H7 (cell line): ENCODE results near the gene CREB3L1. TPM values are rescaled to one million over a fixed set of nuclear protein-coding genes. Genes with fewer than 3 reads are reported as not detected.

Experiments
- DNase-seq: peaks from one replicate; pipeline ENCODE4 v3.0.0; 2012
- H3K27me3 ChIP-seq: 2 replicates; pipeline ENCODE4 v1.6.0; 2011; ENCODE audit warnings: mild to moderate bottlenecking, low read length; ENCODE audit not compliant: control insufficient read depth, insufficient read depth
- H3K36me3 ChIP-seq: replicated peaks from 2 replicates; pipeline ENCODE4 v1.5.1; 2011; ENCODE audit warnings: low read length; ENCODE audit not compliant: control insufficient read depth, insufficient read depth
- H3K4me3 ChIP-seq: 2 replicates; pipeline ENCODE4 v1.5.1; 2011; ENCODE audit warnings: low read depth, mild to moderate bottlenecking, control low read depth, low read length, moderate library complexity; ENCODE audit not compliant: insufficient read depth
- total RNA-seq: library from RNA; depleted of rRNA; stranded (reverse); fragments of >200 nt; shearing (Covaris generic); gene quantifications from 2 replicates; pipeline ENCODE4 v1.2.3, GENCODE V29; 2014

Gene CREB3L1
- total RNA-seq, 1 experiment from 2014 or later = 1.6 TPM

DNA sequence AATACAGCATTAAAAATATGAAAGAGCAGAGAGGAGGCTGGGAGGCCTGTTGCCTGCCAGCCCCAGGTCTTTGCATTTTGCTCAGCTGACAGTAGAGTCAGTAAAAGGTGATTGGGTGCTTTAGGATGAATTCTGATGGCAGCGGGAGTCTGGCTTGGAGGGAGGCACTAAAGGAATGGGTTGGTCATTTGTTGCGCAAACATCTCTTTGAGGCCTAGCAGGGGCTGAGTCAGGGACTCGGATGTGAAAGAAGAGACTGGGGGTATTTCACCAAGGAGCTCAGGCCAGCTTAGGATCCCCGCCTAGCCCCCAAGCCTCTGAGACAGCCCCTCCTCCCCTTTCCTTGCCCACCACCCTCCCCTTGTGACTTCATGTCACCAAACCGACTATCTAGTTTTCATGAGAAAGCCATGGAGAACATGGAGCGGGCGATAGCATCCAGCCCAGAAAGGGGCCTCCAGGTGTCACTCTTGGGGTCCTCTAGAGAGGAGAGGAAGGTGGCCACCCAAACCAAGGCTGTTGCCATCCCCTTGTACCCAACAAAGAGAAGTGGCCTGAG lies 79.5 kb downstream of the CREB3L1 start:
- DNase-seq = no peak
- H3K4me3 ChIP-seq = no peak overlapping the region
- H3K27me3 ChIP-seq = no peaks in the 10 kb centered on the region
- no peaks in the 10 kb centered on the region; the same call in 1 of the 2 replicates for H3K36me3 ChIP-seq

DNA sequence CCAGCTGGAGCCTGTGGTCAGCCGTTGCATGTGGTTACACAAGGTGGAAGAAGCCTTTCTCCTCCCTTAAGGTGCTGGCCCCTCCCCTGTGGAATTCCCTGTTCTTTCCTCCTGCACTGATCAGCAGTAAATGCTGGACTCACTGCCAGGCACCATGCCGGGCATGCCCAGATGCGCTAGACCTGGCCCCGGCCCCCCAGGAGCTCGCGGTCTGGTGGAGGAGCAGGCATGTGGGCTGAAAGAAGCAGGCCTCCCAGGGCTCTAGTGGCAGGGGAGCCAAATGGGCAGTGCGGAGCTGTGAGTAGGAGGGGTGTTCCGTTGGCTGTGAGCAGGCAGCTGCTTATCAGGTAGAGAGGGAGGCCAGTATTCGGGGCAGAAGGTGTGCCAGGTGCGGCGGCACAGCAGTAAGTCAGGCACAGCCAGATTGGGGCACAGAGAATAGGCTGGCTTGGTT lies 80.0 kb downstream of the CREB3L1 start:
- Histone ChIP-seq H3K36me3 (no peaks in the 10 kb centered on the region; the same call in 1 of the 2 replicates), H3K27me3 (no peaks in the 10 kb centered on the region), H3K4me3 (no peak overlapping the region)
- no peak for DNase-seq

DNA sequence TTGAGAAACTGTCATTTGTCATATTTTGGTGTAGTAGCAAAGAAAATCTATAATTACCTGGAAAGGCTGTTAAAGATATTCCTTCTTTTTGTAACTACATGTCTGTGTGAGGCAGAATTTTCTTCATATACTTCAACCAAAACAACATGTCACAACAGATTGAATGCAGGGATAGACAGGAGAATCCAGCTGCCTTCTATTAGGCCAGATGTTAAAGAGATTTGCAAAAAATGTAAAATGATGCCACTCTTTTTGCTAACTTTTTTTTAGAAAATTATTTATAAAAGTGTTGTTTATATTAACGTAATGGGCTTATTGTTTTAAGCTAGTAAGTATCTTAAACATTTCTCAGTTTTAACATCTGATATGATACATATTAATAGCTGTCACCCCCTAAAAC lies 82.5 kb downstream of the CREB3L1 start:
- H3K36me3 ChIP-seq = no peaks in the 10 kb centered on the region; the same call in none of the 2 replicates
- no peaks in the 10 kb centered on the region for H3K27me3 ChIP-seq
- DNase-seq = no peak
- H3K4me3 ChIP-seq = no peak overlapping the region

DNA sequence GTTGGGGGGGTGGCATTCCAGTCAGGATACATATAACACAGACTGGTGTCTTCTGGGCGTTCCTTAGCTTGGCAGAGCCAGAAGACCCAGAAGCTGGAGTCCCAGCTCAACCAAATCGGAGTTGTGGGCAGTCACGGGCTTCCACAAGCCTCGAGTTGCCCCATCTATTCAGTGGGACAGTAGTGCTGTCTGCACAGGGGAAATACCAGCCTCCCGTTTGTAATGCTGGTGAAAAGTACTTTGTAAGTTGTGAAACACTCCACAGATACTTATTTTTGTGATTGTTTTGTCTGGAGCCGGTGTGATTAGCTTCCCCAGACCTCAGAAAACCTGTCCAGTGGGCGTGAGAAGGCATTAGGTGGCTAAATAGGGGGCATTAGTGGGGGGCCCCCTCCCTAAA lies 83.4 kb downstream of the CREB3L1 start:
- H3K27me3 ChIP-seq = no peaks in the 10 kb centered on the region
- no peak for DNase-seq
- no peaks in the 10 kb centered on the region; the same call in none of the 2 replicates for H3K36me3 ChIP-seq
- H3K4me3 ChIP-seq = no peak overlapping the region

DNA sequence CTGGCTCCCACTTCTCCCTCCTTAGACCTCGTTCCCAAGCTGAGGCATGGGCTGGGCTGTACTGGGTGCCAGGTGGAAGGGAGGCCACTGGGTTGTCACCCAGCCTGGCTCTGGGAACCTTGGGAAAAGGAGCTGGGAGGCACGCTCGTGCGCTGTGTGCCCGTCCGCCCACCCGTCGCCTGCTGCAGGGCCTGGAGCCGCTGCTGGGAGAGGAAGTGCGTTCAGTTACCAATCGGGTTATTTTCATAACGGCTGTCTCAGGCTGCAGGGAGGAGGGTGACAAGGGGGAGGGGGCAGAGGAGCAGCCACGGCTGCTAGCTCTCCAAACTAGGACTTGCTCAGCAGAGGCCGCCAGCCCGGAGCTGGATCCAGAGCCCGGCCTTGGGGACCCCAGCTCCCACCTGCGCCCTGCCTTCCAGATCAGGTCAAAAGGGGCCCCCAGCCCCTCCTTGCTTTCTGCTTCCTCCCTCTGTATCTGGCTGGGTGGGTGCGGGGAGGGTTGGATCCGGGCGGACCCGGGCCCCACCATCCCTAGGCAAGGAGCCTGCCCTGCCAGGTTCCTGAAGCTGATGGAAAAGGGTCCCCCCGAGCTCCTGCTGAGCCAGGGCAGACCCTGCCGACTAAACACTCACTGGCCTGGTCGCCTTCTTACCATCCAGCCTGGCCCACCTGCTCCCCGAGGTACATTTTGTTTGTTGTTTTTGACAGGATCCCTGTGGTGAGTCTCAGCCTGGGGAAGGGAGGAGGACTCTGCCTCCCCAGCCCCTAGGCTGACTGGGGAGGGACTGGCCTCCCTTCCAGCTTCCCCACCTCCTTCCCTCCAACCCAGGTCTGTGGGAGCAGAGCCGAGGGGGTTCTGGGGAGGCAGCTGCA lies 84.1 kb downstream of the CREB3L1 start:
- no peak overlapping the region for H3K4me3 ChIP-seq

DNA sequence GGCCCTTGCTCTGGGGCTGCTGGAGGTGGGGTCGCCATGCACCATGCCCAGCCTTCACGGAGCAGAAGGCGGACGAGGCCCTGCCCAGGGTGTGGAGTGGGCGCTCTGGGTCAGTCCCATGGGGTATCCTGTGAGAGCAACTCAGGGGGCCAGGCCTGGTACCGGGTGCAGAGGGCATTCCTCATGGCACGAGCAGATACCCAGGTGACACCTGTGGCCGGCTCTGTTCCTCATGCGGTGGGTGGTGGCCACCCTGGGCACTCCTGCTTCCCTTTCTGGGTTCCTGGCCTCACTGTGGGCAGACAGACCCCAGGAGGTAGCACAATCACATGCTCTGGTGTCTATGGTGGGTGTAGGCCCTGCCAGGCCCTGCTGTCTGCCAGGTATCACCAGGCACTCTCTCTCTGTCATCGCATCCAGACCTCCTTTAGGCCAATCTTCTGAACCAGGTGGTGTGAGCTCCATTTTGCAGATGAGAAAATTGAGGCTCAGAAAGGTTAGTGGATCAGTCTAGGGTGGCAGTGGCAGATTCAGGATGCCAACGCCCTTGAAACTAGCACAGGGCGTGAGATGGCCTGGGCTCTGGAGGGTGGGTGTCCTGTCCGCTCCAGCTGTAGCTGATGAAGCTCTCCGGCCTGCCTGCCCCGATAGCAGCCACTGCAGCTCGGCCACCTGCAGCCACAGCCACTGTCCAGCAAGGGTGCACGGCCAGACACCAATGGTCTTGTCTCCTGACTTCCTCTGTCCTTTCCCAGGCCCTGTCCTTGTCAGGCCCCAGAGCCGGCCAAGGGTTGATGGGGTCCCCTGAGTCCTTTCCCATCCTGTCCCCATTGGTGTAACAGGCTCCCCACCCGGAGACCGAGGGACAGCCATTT lies 84.9 kb downstream of the CREB3L1 start:
- DNase-seq = no peak
- H3K27me3 ChIP-seq = no peaks in the 10 kb centered on the region
- H3K4me3 ChIP-seq = no peak overlapping the region
- H3K36me3 ChIP-seq = no peaks in the 10 kb centered on the region; the same call in none of the 2 replicates

More for the DNA sequence above, 84.1 kb downstream of the CREB3L1 start:
- peak; percentile 83 for DNase-seq
- Histone ChIP-seq H3K27me3 (no peaks in the 10 kb centered on the region), H3K36me3 (no peaks in the 10 kb centered on the region; the same call in none of the 2 replicates)

DNA sequence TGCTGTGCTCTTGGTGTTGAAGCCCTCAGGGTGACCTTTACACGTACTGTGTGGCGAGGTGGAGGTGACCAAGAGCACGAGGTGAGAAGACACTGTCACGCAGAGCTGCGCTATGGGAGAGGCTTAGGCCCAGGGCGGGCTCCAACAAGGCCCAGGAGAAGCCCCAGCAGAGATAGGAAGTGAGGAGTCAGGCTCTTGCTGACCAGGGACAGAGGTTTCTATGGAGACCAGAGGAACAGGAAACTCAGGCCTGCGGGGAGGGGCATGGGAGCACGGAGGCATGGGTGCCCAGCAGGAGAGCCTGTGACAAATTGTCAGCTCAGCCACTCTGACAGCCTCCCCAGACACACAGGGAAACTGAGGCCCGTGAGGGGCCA lies 85.6 kb downstream of the CREB3L1 start:
- H3K27me3 ChIP-seq = no peaks in the 10 kb centered on the region
- H3K4me3 ChIP-seq = no peak overlapping the region
- DNase-seq = no peak
- peaks cover 3% of the 10 kb centered on the region for H3K36me3 ChIP-seq

DNA sequence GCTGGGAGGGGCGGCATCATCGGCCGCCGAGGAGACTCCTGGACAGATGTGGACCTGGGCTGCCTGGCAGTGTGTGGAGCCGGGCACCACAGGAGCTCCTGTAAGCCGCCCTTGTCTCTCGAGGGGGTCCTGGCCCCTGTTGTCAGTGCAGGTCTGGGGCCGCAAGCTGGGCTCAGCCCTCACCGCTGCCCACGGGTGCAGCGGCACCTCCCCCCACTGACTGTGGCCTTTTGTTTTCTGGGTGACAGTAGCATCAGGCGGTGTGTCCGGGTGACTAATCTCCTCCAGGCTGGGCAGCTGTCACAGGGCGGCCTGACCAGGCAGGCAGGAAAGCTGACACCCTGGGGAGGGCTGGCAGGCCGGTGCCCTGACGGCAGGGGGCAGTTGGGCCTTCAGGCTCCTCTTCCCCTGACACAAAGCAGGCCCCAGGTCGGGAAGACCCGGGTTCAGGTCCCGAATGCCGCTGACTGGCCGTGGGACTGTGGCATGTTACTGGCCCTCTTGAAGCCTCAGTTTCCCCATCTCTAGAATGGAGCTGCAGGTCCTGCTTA lies 86.1 kb downstream of the CREB3L1 start:
- no peaks in the 10 kb centered on the region for H3K27me3 ChIP-seq
- no peak overlapping the region for H3K4me3 ChIP-seq
- no peak for DNase-seq

DNA sequence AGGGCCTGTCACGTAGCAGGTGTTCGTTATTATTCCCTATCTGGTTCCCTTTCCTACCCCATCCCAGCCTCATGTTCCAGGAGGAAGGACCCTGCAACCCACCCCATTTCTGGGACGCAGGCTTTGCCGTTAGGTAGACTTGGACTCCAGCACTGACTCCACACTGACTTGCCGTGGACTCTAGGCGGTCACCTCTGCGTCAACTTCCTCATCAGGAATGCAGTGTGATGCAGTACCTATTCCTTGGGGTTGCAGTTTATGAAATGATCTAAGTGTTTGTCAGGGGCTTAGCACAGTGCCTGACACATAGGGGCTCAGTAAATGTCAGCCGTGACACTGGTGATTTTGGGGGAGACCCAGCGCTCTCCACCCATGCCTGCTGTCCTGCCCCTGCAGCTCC lies 86.6 kb downstream of the CREB3L1 start:
- no peak for DNase-seq
- peaks cover 9% of the 10 kb centered on the region for H3K36me3 ChIP-seq
- no peak overlapping the region for H3K4me3 ChIP-seq
- H3K27me3 ChIP-seq = no peaks in the 10 kb centered on the region

More for the DNA sequence above, 86.1 kb downstream of the CREB3L1 start:
- peaks cover 7% of the 10 kb centered on the region for H3K36me3 ChIP-seq

DNA sequence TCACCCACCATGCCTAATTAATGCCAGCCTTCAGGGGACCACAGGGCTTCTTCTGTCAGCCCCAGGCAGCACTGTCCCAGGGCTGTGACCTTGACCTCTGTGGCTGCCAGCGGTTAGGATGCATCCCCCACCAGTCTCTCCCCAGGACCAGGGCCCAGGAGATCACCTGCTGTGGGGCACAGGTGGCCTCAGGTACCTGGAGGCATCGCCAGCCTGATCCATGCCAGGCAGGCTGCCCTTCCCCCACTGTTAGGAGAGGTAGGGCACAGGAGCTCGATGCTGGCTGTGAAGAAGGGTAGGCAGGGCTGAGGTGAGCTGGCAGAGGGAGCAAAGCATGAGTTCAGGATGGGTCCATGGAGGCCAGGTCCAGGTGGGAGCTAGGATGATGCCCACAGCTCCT lies 87.3 kb downstream of the CREB3L1 start:
- H3K27me3 ChIP-seq = no peaks in the 10 kb centered on the region
- peaks cover 9% of the 10 kb centered on the region for H3K36me3 ChIP-seq
- no peak for DNase-seq
- H3K4me3 ChIP-seq = no peak overlapping the region

DNA sequence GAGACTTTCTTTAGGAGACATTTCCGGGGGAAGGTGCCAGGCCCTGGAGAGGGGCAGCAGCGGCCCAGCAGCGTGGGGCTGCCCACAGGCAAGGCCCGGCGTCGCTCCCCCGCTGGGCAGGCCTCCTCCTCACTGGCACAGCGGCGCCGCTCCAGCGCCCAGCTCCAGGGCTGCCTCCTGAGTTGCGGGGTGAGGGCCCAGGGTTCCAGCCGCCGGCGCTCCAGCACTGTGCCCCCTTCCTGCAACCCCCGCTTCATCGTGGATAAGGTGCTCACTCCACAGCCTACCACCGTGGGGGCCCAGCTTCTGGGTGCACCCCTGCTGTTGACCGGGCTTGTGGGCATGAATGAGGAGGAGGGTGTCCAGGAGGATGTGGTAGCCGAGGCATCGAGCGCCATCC lies 88.8 kb downstream of the CREB3L1 start:
- H3K36me3 ChIP-seq = peaks cover 16% of the 10 kb centered on the region
- H3K27me3 ChIP-seq = no peaks in the 10 kb centered on the region
- DNase-seq = no peak
- no peak overlapping the region for H3K4me3 ChIP-seq

DNA sequence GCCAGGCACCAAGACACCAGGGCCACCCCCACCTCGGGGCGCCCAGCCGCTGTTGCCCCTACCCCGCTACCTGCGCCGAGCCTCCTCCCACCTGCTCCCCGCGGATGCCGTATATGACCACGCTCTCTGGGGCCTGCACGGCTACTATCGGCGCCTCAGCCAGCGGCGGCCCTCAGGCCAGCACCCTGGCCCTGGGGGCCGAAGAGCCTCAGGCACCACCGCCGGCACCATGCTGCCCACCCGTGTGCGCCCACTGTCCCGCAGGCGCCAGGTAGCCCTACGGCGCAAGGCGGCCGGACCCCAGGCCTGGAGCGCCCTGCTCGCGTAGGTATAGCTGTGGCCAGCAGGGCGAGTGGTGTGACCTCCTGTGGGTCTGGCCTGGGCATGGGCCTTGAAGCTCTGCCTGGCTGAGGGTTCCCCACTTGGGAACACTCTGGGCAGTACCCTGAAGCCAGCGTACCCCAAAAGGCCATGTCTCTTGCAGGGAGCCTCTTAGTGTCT lies 89.2 kb downstream of the CREB3L1 start:
- Histone ChIP-seq H3K4me3 (no peak overlapping the region), H3K36me3 (peaks cover 17% of the 10 kb centered on the region)
- DNase-seq = no peak

DNA sequence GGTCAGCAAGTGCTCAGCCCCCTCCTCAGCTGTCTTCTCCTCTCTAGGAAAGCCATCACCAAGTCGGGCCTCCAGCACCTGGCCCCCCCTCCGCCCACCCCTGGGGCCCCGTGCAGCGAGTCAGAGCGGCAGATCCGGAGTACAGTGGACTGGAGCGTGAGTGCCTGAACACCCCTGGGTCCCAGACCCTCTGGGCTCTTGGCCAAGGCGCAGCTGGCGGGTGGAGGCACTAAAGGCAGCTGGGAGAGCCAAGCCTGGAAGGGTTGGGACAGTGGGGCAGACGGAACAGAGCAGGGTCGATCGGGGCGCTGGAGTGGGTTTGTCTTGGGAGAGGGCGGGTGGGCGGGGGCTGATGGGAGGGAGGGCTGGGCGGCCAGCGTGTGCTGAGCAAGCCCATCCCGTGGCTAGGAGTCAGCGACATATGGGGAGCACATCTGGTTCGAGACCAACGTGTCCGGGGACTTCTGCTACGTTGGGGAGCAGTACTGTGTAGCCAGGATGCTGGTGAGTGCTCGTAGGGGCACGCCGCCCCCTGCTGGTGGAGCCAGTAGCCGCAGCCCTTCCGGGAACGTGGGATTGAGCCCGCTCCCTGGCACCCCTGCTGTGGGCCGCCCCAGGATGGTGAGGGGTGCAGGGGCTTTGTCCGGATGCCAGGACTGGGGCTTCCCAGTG lies 89.9 kb downstream of the CREB3L1 start:
- Histone ChIP-seq H3K4me3 (no peak overlapping the region), H3K27me3 (no peaks in the 10 kb centered on the region), H3K36me3 (peaks cover 18% of the 10 kb centered on the region)
- DNase-seq = peak; percentile 95

More for the DNA sequence above, 89.2 kb downstream of the CREB3L1 start:
- no peaks in the 10 kb centered on the region for H3K27me3 ChIP-seq

DNA sequence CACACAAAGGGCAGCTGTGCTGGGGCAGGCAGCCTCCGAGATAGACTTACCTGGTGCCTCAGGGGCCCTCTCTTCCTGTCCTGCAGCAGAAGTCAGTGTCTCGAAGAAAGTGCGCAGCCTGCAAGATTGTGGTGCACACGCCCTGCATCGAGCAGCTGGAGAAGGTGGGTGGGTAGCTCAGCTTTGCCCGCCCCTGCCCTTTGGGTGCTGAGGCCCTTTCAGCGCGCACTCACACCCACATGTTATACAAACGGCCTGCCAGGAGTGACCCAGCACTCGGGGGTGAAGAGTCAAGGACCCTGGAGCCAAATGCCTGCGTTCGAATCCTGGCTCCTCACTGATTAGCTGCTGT lies 90.4 kb downstream of the CREB3L1 start:
- no peaks in the 10 kb centered on the region for H3K27me3 ChIP-seq

More for the DNA sequence above, 90.4 kb downstream of the CREB3L1 start:
- DNase-seq = no peak
- H3K4me3 ChIP-seq = no peak overlapping the region
- H3K36me3 ChIP-seq = peaks cover 20% of the 10 kb centered on the region
